Hair follicle dermal papilla cell (primary cell): ENCODE data around the gene ZNF805. TPM values are rescaled to one million over a fixed set of nuclear protein-coding genes. Genes with fewer than 3 reads are reported as not detected.

Experiments
- total RNA-seq: library from RNA; depleted of rRNA; stranded (reverse); fragments of >200 nt; gene quantifications from 2 replicates; pipeline ENCODE4 v1.2.3, GENCODE V29; 2012

ZNF805 gene
- 36.9 and 48.0 TPM in 2 replicates for total RNA-seq

GRCh38 chr19:57240311-57241090, at the start of gene ZNF805:
Gene ZNF805 (plus strand): TSS chr19:57240632. CDS start chr19:57240892, 260 bp downstream.

GRCh38 chr19:57191141-57192076, 49.0 kb upstream of the ZNF805 start, which contains the start of gene ZNF264:
Gene ZNF264 (plus strand): TSS chr19:57191500. CDS start chr19:57191914, 414 bp downstream.

GRCh38 chr19:57280165-57280961, 39.9 kb downstream of the ZNF805 start, which contains the start of gene ZNF460:
Gene ZNF460 (plus strand): TSS chr19:57280485. CDS start chr19:57280807, 322 bp downstream.

Other genes starting within 250 kb of the ZNF805 start
- gene USP29, start 120.6 kb upstream of the ZNF805 start, total RNA-seq, result not detected in 2 replicates
- gene ZIM3, start 95.4 kb upstream of the ZNF805 start, total RNA-seq, result not detected in 2 replicates
- gene DUXA, start 73.1 kb upstream of the ZNF805 start, total RNA-seq, result not detected in 2 replicates
- 49.2 and 53.6 TPM in 2 replicates for gene ZNF264, start 49.1 kb upstream of the ZNF805 start, total RNA-seq
- gene AURKC, start 9.6 kb upstream of the ZNF805 start, total RNA-seq, result 0.81 and 0.97 TPM in 2 replicates
- 98.8 and 131 TPM in 2 replicates for gene ZNF460, start 39.9 kb downstream of the ZNF805 start, total RNA-seq
- gene ZNF543, start 79.8 kb downstream of the ZNF805 start, total RNA-seq, result 10.9 and 13.8 TPM in 2 replicates
- 13.5 and 14.8 TPM in 2 replicates for gene ZNF304, start 110.6 kb downstream of the ZNF805 start, total RNA-seq
- 7.5 and 10.9 TPM in 2 replicates for gene TRAPPC2B, start 122.9 kb downstream of the ZNF805 start, total RNA-seq
- 2.9 and 3.9 TPM in 2 replicates for gene ZNF547, start 122.9 kb downstream of the ZNF805 start, total RNA-seq
- 25.4 and 30.2 TPM in 2 replicates for gene ZNF548, start 149.2 kb downstream of the ZNF805 start, total RNA-seq
- 14.7 and 14.8 TPM in 2 replicates for gene ZNF17, start 170.5 kb downstream of the ZNF805 start, total RNA-seq
- gene ZNF749, start 194.7 kb downstream of the ZNF805 start, total RNA-seq, result 7.6 and 9.8 TPM in 2 replicates
- 0.49 and 0.81 TPM in 2 replicates for gene VN1R1, start 216.5 kb downstream of the ZNF805 start, total RNA-seq
- 21.7 and 23.2 TPM in 2 replicates for gene ZNF772, start 236.9 kb downstream of the ZNF805 start, total RNA-seq
- gene ZNF419, start 247.1 kb downstream of the ZNF805 start, total RNA-seq, result 12.0 and 13.1 TPM in 2 replicates